CD4-positive, alpha-beta T cell treated with Interferon alpha-2 for 1 hour (primary cell): ENCODE data around the gene TMEM74B.
"Not testable (repeated sequence)": the region's sequence is repeated elsewhere in the genome, so short reads cannot be mapped to it uniquely, and the experiment has no call there.

Experiments used
- DNase-seq, 2 donors: peaks; one replicate each; pipeline ENCODE4 v3.0.0-alpha.2; 2020 to 2022

The TMEM74B gene

DNA sequence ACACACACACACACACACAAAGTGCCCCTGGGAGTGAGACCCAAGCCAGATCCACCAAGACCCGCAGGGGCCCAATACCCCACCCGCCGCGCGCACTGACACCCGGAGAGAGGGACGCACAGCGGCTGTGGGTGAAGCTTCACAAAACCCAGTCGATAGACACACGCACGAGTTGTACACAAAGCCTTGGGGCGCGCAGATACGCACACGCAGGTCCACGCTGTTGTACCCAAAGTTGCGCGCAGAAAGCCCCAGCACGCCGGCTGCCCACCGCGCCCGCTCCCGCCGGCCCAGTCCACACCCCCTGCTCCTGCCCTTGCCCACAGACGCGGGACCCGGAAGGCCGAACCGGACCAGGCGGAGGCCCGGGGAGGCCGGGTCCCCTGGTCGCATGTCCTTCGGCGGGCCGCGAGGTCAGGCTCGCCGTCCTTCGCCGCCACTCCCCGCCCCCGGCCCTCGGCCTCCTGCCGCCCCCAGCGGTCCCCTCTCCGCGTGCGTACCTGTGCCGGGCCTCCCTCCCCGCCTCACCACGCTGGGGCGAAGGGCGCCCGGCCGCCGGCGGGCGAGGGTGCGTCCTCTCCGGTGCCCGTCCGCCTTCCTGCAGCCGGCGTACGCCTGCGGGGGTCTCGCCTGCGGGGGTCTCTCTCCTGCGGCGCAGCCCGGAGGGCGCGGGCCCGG, at the start of gene TMEM74B:
TSS of gene TMEM74B (minus strand) at position 344 of the 678 bp plus-strand sequence. CDS start 1,180 bp downstream, outside the sequence.
- no peak for DNase-seq

DNA sequence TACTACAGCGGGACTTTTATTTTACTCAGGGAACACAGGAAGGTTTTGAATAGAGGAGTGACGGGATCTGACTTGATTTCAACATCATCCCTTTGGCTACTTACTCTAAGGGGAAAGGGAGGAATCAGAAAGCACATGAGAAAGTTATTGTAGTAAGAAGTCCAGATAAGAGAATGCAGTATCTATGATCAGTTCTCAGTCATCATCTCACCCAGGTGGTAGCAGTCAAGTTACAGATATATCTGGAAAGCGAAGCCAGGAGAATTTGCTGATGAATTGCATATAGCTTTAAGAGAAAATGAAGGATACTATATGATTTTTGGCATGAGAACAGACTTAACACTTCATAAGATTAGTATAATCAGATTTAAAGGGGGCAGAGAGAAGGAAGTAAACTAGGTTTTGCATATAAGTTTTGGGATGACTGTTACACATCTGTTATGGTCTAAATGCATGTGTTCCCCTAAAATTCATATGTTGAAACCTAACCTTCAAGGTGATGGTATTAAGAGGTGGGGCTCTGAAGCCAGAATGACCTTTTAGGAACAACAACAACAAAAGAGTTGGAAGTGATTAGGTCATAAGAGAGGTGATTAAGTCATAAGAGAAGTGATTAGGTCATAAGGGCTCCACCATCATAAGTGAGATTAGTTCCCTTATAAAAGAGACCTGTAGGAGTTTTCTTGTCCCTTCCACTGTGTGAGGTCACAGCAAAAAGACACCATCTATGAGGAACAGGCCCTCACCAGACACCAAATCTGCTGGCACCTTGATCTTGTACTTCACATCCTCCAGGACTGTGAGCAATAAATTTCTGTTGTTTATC, 47.7 kb upstream of the TMEM74B start:
- no peak for DNase-seq

DNA sequence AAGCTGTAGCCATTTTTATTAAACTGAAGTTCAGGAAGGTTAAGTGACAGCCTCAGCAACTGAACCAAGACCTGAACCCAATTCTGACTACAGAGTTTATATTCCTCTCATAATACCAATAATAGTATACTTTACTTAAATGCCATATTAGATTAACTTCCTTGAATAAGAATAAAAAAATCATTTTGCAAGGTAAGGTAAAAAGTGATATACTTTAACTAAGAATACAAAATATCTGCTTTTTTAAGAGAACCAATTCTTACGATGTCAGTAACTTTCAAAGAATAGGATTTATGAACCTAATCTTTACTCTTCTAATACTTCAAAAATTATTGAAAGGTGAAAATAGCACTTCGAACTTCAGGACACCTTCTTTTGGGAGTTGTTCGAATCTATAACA, 44.8 kb upstream of the TMEM74B start:
- no peak for DNase-seq

DNA sequence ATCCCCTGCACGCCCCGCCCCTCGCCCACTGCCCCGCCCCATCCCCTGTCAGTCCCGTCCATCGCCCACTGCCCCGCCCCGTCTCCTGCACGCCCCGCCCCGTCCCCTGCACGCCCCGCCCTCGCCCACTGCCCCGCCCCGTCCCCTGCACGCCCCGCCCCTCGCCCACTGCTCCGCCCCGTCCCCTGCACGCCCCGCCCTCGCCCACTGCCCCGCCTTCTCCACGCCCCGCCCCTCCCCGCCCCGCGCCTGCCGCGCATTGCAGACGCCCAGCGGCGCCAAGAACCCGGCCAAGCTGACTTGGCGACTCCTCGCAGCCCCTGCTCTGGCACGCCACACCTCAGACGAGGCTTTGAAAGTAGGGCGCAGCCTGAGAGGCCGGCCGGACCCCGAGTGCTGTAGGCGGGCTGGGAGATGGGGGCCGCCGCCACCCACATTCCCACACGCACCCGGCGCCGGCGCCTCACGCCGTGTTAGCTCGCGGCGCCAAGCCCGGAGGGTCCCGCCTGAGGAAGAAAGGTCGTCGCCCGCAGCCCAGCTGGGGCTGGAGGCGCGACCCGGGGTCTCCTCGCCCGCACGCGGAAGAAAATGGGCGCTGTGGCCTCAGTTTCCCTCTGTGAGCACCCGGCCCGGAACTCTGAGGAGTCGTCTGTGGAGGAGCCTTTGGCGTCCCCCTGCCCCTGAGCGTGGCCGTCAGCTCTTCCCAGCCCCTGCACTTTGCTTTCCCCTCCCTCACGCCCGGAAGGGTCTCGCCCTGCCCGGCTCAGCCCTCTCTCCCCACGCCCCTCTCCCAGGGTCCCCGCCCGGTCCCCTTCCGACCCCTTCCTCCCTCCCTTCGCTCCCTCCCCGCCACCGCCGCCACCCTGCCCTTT, 41.2 kb upstream of the TMEM74B start, which contains the start of gene RAD21L1:
TSS of gene RAD21L1 (plus strand) at position 262 of the 872 bp plus-strand sequence. CDS start 2,410 bp downstream, outside the sequence.
- DNase-seq: peak; percentile 72 to 83

DNA sequence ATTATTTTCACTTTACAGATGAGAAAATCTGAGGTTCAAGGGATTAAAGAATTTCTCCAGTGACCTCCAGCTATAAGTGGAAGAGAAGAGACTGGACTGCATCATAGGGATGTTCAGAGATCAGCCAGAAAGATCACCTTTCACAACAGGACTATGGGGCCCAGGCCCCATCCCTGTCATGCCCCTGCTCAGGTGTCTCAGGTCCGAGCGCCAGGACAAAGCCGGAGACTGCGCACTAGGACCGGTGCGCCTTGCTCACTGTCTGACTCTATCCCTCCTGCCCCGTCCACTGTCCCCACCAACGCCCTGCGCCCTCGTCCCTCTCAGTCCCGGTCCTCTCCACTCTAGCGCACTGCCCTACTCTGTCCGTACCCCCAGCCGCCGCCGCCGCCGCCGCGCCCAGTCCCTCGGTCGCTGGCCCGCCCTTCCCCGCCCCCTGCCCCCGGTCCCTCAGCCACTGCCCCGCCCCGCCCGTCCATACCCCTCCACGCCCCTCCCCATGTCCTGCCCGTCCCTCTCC, 40.5 kb upstream of the TMEM74B start:
- DNase-seq: no peak

DNA sequence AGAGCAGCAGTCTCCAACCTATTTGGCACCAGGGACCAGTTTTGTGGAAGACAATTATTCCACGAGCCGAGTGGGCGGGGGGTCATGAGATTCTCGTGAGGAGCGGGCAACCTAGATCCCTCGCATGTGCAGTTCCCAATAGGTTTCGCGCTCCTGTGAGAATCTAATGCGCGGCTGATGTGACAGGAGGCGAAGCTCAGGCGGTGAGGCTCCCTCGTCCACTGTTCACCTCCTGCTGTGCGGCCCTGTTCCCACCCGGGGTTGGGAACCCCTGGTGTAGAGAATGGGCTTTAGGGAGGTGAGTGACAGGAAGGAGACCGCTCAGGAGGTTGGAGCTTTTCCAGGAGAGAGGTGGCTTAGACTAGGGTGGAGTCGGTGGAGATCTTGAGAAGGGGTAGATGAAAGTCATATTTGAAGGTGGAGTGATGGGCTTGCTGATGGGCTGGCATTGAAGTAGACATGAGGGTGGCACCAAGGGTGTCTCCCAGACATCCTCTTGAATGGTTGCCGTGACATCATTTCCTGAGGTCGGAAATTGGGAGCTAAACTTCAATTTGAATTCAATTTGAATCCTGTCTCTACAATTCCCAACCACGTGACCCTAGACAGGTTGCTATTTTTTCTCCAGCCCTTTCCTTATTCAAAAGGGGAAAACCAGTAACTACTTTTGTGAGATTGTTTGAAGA, 39.6 kb upstream of the TMEM74B start:
- no peak for DNase-seq

DNA sequence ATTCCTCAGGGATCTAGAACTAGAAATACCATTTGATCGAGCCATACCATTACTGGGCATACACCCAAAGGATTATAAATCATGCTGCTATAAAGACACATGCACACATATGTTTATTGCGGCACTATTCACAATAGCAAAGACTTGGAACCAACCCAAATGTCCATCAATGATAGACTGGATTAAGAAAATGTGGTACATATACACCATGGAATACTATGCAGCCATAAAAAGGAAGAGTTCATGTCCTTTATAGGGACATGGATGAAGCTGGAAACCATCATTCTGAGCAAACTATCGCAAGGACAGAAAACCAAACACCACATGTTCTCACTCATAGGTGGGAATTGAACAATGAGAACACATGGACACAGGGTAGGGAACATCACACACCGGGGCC, 38.0 kb upstream of the TMEM74B start:
- not testable (repeated sequence) for DNase-seq

DNA sequence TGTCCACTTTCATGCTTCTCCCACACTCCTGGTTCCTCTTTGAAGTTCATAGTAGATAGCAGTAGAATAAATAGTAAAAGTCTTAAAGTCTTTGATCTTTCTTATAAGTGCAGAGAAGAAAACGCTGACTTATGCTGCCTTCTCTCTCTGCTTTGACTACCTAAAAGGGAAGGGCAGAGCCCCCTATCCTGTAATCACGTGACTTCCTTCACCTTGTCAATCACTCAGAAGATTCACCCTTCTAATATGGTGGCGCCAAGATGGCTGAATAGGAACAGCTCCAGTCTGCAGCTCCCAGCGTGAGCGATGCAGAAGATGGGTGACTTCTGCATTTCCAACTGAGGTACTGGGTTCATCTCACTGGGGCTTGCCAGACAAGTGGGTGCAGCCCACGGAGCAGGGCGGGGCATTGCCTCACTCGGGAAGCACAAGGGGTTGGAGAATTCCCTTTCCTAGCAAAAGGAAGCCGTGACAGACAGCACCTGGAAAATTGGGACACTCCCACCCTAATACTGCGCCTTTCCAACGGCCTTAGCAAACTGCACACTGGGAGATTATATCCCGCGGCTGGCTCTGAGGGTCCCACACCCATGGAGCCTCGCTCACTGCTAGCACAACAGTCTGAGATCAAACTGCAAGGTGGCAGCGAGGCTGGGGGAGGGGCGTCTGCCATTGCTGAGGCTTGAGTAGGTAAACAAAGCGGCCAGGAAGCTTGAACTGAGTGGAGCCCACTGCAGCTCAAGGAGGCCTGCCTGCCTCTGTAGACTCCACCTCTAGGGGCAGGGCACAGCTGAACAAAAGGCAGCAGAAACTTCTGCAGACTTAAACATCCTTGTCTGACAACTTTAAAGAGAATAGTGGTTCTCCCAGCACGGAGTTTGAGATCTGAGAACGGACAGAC, 32.0 kb upstream of the TMEM74B start:
- DNase-seq: not testable (repeated sequence)

DNA sequence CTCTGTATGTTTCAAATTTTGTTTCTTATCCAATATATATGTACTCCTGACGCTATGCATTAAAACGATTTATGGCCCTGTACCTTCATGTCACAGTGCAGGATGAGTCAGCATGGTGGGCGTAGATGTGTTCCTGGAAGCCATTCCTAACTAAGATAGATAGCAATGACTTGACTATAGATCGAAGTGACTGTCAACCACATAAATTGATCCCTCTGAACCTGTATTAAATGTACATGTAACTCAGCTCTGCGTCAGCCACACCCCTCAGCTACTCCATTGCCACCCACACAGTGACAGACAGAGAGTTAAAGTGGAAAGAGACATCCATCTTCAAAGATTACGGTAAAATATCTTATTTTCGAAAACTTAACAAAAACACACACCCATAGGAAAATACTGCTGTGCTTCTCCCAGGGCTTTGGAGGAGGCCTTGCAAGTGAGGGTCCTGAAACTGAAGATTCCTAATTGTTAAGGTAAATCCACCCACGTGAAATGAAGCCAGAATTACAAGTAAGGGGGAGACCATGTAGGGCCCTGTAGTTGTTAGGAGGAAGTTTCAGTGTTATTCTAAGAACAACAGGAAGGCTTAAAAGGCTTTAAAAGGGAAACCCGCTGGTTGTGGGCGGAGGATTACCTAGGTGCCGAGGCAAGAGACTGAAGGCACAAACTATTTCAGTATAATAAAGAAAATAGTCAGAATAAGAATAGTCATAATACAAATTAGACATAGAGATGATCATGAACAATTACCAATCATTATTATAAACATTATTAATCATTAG, 30.8 kb upstream of the TMEM74B start:
- peak in 1 of 2 donors; percentile 38 for DNase-seq

DNA sequence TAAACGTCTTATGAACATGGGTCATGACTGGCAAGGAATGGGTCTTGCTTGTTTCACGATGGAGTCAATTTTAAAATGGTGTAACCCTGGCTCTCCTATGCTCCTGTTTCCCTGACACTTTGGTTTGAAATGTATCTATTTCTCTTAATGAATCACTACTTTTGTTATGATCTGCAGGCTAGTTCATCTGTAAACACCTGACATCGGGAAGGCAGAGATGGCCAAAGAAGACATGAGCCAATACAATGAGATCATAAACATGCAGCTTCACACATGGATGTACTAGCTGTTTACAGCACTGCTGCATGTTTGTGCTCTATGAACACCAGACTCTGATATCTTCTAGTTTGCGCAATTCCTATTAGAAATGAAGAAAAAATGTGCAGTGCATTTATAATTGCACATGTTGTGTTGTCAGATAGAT, 30.1 kb upstream of the TMEM74B start:
- no peak for DNase-seq

DNA sequence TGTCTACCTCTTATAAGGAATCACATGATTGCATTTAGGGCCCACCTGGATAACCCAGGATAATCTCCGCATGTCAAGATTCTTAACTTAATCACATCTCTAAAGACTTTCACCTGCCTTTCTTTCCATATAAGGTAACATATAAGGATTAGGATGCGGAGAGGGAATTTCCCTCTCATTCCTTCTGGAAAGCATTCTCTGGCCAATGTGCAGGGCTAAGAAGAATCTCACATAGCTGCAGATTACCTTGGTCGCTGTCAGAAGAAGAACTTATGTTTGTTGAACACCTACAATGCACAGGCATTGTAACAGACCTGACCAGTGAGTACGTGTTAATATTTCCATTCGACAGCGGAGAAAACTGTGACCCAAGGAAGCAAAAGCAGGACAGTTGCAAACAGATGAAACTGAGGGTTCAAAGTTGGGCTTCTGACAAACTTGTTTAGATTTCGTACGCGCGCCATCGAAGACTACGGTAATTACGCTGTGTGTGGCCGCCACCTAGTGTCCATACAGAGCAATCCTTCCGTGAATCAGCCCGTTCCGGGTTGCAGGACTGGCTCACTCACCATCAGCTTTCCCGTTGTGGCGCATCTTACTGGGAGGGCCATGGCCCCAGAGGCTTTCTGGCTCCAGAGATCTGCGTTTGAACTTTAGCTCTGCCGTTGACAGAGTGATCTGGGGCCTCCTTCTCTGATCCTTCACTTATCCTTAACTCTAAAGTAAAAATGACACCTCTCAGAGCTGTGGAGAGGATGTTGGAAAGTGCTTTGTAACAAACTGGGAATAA, 28.0 kb upstream of the TMEM74B start:
- peak; percentile 61 to 72 for DNase-seq

DNA sequence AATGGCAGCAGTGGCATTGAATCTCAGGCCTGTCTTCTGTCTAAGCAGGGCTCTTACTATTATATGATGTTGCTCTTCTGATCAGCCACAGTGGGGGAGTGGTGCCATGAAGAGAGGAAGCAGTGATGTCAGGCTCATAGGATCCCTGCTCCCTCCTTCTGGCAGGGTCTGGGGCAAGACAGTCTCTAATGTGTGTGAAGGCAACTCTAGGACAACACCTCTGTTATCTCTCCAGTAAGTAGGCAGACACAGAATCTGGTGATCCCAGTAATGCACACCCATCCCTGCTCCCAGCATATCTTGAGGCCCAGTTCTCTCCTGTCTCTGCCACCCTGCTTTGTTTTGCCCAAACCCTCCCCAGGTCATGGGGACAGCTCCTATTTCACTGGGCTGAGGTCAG, 27.2 kb upstream of the TMEM74B start:
- DNase-seq: no peak

DNA sequence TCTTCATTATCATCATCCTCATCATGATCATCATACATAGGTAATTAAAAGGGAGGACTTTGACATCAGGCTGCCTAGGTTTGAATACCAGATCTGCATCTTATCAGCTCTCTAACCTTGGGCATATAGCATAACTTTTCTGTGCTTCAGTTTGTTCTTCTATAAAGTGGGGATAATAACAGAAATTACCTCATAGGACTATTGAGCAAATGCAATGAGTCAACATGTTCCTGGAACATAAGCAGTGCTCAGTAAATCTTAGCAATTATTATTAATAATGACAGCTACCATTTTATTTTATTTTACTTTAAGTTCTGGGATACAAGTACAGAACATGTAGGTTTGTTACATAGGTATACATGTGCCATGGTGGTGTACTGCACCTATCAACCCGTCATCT, 25.7 kb upstream of the TMEM74B start:
- no peak for DNase-seq

DNA sequence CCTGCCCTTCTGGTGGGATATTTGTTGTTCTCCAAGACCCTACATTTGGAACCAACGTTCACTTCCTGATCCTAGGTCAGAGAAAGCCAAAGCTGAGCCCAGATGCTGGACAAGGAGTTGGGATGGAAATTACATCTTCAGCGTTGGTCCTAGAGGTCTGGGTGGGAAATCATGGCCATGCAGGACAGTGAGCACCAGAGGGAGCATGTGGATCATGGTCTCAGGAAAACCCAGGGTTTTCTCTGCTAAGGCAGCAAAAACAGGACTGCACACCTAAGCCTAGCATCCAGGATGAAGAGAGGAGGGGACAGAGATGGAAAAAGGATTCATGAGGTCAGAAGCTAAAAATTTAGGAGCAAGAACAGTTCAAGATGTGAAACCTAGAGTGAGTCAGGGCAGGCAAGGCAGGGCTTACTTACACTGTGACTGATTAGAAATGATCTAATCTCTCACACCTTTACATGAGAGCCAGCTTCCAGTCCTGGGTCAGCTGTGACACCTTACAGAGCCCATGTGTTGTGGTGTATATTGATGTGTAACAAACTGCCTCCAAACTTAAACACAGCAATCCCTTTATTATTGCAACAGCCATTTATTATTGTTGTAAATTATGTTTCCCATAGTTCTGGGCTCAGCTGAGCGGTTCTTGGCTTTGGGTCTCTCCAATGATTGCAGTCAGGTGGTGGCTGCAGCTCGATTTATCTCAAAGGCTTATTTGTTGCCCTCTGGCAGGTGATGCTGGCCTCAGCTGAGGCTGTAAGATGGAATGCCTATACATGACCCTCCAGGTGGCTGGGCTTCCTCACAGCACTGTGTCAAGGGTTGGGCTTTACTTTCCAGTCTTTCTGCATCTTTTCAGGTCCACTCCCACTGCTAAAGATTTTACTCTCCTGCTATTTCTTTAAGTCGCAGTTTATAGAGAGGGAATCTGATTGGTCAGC, 24.9 kb upstream of the TMEM74B start:
- DNase-seq: no peak

DNA sequence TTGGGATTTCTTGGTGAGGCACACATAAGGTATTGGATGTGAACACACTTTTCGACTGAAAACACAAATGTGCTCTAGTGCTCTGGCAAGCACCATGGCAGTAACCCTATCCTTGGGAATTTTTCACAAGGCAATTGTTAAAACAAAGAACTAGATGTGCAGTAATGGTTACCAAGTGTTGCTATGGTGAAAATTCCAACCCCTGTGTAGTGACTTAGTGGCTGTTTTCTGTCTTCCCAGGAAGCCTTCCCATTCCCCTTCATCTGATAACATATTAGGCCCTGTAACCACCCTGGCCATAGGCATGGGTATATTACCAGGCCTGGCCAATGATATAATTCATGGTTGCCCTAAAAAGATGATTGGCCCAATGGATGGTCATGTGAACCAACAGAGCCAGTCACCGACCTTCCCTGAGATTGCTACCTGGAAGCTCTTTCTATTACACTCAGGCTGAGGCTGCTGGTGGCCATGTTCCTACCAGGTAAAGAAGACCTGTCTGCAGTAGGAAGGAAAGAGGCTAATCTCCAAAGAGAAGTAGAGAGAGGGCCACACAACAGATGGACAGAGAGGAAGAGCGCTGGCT, 22.6 kb upstream of the TMEM74B start:
- DNase-seq: no peak

DNA sequence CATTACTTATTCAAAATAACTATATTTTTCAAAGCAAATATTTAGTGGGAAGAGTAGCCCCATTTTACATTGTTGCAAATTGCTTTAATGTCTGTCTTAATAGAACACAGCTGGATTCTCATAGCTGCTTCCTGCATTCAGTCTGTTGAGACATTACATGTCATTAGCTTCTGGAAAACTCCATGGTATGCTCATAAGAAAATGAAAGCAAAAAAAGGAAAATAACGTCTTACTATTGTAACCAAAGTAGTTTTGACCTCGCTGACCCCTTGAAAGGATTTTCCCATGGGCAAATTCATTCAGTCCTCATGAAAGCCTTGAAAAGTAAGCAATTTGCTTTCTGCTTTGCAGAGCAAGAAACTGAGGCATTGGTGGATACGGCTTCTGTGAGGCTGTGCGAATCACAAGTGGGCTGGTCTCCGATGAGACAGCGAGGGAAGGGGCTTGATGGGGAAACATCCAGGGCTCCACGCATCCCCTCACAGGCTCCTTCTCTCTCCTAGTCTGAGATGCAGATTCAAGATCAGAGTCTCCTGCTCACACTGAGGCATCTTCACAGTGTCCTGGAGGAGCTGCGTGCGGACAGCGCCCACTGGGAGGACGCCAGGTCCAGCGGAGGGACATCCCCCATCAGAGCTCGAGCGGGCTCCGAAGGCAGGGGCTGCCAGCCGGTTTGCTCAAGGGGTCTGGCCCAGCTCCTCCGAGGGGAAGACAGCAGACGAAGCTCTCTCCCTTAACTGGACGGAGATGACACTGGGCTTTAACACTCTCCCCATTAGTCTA, 21.8 kb upstream of the TMEM74B start:
- DNase-seq: no peak

DNA sequence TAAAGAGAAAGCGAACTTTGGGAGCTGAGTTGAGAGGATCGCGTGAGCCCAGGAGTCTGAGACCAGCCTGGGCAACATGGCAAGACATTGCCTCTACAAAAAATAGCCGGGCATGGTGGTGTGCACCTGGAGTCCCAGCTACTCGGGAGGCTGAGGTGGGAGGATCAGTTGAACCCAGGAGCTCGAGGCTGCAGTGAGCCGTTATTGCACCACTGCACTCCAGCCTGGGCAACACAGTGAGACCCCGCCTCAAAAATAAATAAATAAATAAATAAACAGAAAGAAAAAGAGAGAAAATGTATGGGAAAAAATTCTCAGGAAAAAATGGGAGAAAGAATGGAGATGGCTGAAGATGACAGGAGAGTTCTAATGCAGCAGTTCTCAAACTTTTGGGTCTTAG, 21.0 kb upstream of the TMEM74B start:
- no peak for DNase-seq
